Activated naive CD8-positive, alpha-beta T cell (primary cell): ENCODE measurements around the gene CLN5.

Experiments used
- H3K27ac Mint-ChIP-seq: one replicate; pipeline ENCODE4 v1.8.0; 2021; ENCODE audit warnings: mixed read lengths
- H3K27me3 Mint-ChIP-seq: one replicate; pipeline ENCODE4 v1.8.0; 2021; ENCODE audit warnings: mixed read lengths
- H3K36me3 Mint-ChIP-seq: one replicate; pipeline ENCODE4 v1.8.0; 2021; ENCODE audit warnings: mixed read lengths
- H3K4me1 Mint-ChIP-seq: one replicate; pipeline ENCODE4 v1.8.0; 2021; ENCODE audit warnings: low read depth, mixed read lengths
- H3K4me3 Mint-ChIP-seq: one replicate; pipeline ENCODE4 v1.8.0; 2021; ENCODE audit warnings: mild to moderate bottlenecking, mixed read lengths
- H3K9me3 Mint-ChIP-seq: one replicate; pipeline ENCODE4 v1.8.0; 2021; ENCODE audit warnings: low read depth, mixed read lengths

Gene CLN5

GRCh38 chr13:77022341-77022740, 30.5 kb downstream of the CLN5 start:
- Mint-ChIP-seq H3K27me3 (no peaks in the 10 kb centered on the region), H3K4me1 (peaks cover 82% of the 10 kb centered on the region), H3K4me3 (peak overlapping the region; percentile 69), H3K9me3 (no peaks in the 10 kb centered on the region), H3K36me3 (no peaks in the 10 kb centered on the region), H3K27ac (peak overlapping the region; percentile 28)

- H3K4me3 Mint-ChIP-seq = peak overlapping the region; percentile 96
- no peaks in the 10 kb centered on the region for H3K27me3 Mint-ChIP-seq
- peak overlapping the region; percentile 94 for H3K27ac Mint-ChIP-seq
- no peaks in the 10 kb centered on the region for H3K36me3 Mint-ChIP-seq
- H3K4me1 Mint-ChIP-seq = peaks cover 58% of the 10 kb centered on the region
- H3K9me3 Mint-ChIP-seq = no peaks in the 10 kb centered on the region
These were observed 34.5 kb downstream of the CLN5 start for GRCh38 chr13:77026255-77026860.

- Mint-ChIP-seq H3K36me3 (no peaks in the 10 kb centered on the region), H3K4me3 (peak within 1 kb of the TSS; percentile 96), H3K27me3 (no peaks in the 10 kb centered on the region), H3K27ac (peak within 1 kb of the TSS; percentile 94), H3K9me3 (no peaks in the 10 kb centered on the region), H3K4me1 (peaks cover 51% of the 10 kb centered on the region)
These were observed 35.2 kb downstream of the CLN5 start, which contains the start of gene FBXL3 for GRCh38 chr13:77026861-77027621. Gene FBXL3 (minus strand): TSS chr13:77027159. CDS start chr13:77021860, 5,299 bp downstream.

- no peaks in the 10 kb centered on the region for H3K36me3 Mint-ChIP-seq
- H3K27ac Mint-ChIP-seq = peak overlapping the region; percentile 19
- H3K4me1 Mint-ChIP-seq = peaks cover 39% of the 10 kb centered on the region
These were observed 36.3 kb downstream of the CLN5 start for GRCh38 chr13:77028202-77028601.

GRCh38 chr13:77029436-77029835, 37.6 kb downstream of the CLN5 start:
- peaks cover 4% of the 10 kb centered on the region for H3K36me3 Mint-ChIP-seq
- peaks cover 31% of the 10 kb centered on the region for H3K4me1 Mint-ChIP-seq
- no peak overlapping the region for H3K27ac Mint-ChIP-seq
- no peaks in the 10 kb centered on the region for H3K27me3 Mint-ChIP-seq
- no peak overlapping the region for H3K4me3 Mint-ChIP-seq
- H3K9me3 Mint-ChIP-seq = no peaks in the 10 kb centered on the region

More at GRCh38 chr13:77028202-77028601, 36.3 kb downstream of the CLN5 start:
- Mint-ChIP-seq H3K4me3 (peak overlapping the region; percentile 92), H3K27me3 (no peaks in the 10 kb centered on the region), H3K9me3 (no peaks in the 10 kb centered on the region)

- H3K36me3 Mint-ChIP-seq = peaks cover 4% of the 10 kb centered on the region
- H3K4me3 Mint-ChIP-seq = no peak overlapping the region
- no peak overlapping the region for H3K27ac Mint-ChIP-seq
- H3K27me3 Mint-ChIP-seq = no peaks in the 10 kb centered on the region
- peaks cover 17% of the 10 kb centered on the region for H3K4me1 Mint-ChIP-seq
- no peaks in the 10 kb centered on the region for H3K9me3 Mint-ChIP-seq
These were observed 39.9 kb downstream of the CLN5 start for GRCh38 chr13:77031656-77032243.

- Mint-ChIP-seq H3K27ac (no peak overlapping the region), H3K4me1 (peaks cover 4% of the 10 kb centered on the region), H3K9me3 (no peaks in the 10 kb centered on the region), H3K4me3 (no peak overlapping the region), H3K27me3 (no peaks in the 10 kb centered on the region), H3K36me3 (peaks cover 4% of the 10 kb centered on the region)
These were observed 41.9 kb downstream of the CLN5 start for GRCh38 chr13:77033717-77034302.

- H3K4me1 Mint-ChIP-seq = peaks cover 4% of the 10 kb centered on the region
- peaks cover 4% of the 10 kb centered on the region for H3K36me3 Mint-ChIP-seq
- H3K27me3 Mint-ChIP-seq = no peaks in the 10 kb centered on the region
- no peak overlapping the region for H3K27ac Mint-ChIP-seq
- no peaks in the 10 kb centered on the region for H3K9me3 Mint-ChIP-seq
- no peak overlapping the region for H3K4me3 Mint-ChIP-seq
These were observed 43.0 kb downstream of the CLN5 start for GRCh38 chr13:77034881-77035280.

GRCh38 chr13:77036279-77036678, 44.4 kb downstream of the CLN5 start:
- Mint-ChIP-seq H3K36me3 (peaks cover 4% of the 10 kb centered on the region), H3K27me3 (no peaks in the 10 kb centered on the region), H3K9me3 (no peaks in the 10 kb centered on the region), H3K4me3 (no peak overlapping the region), H3K4me1 (peaks cover 4% of the 10 kb centered on the region), H3K27ac (no peak overlapping the region)

GRCh38 chr13:77038907-77039480, 47.1 kb downstream of the CLN5 start:
- Mint-ChIP-seq H3K27me3 (no peaks in the 10 kb centered on the region), H3K4me3 (no peak overlapping the region), H3K27ac (no peak overlapping the region), H3K36me3 (peaks cover 2% of the 10 kb centered on the region), H3K4me1 (peaks cover 14% of the 10 kb centered on the region), H3K9me3 (no peaks in the 10 kb centered on the region)

- H3K4me1 Mint-ChIP-seq = peaks cover 11% of the 10 kb centered on the region
- H3K9me3 Mint-ChIP-seq = no peaks in the 10 kb centered on the region
- H3K36me3 Mint-ChIP-seq = no peaks in the 10 kb centered on the region
- no peak overlapping the region for H3K27ac Mint-ChIP-seq
- no peaks in the 10 kb centered on the region for H3K27me3 Mint-ChIP-seq
- H3K4me3 Mint-ChIP-seq = no peak overlapping the region
These were observed 48.2 kb downstream of the CLN5 start for GRCh38 chr13:77040076-77040475.

GRCh38 chr13:77040835-77041234, 49.0 kb downstream of the CLN5 start:
- no peaks in the 10 kb centered on the region for H3K27me3 Mint-ChIP-seq
- H3K9me3 Mint-ChIP-seq = no peaks in the 10 kb centered on the region
- H3K4me1 Mint-ChIP-seq = peaks cover 11% of the 10 kb centered on the region
- no peak overlapping the region for H3K27ac Mint-ChIP-seq
- no peaks in the 10 kb centered on the region for H3K36me3 Mint-ChIP-seq
- no peak overlapping the region for H3K4me3 Mint-ChIP-seq

GRCh38 chr13:77042566-77043177, 50.8 kb downstream of the CLN5 start:
- Mint-ChIP-seq H3K36me3 (peaks cover 8% of the 10 kb centered on the region), H3K9me3 (no peaks in the 10 kb centered on the region), H3K27ac (peak overlapping the region; percentile 47), H3K4me1 (peaks cover 11% of the 10 kb centered on the region), H3K27me3 (no peaks in the 10 kb centered on the region), H3K4me3 (no peak overlapping the region)

- Mint-ChIP-seq H3K9me3 (no peaks in the 10 kb centered on the region), H3K27me3 (no peaks in the 10 kb centered on the region), H3K36me3 (peaks cover 22% of the 10 kb centered on the region), H3K27ac (peak overlapping the region; percentile 59), H3K4me3 (no peak overlapping the region), H3K4me1 (peaks cover 5% of the 10 kb centered on the region)
These were observed 55.9 kb downstream of the CLN5 start for GRCh38 chr13:77047649-77048343.
